NCI-H1417 treated with DMSO at 0.1 percent for 48 hours (cell line): ENCODE data around the gene MXD3.

ENCODE experiments used
- DNase-seq: peaks from one replicate; lab custom pipeline; 2025; lab: John Stamatoyannopoulos, UW

The MXD3 gene

DNA sequence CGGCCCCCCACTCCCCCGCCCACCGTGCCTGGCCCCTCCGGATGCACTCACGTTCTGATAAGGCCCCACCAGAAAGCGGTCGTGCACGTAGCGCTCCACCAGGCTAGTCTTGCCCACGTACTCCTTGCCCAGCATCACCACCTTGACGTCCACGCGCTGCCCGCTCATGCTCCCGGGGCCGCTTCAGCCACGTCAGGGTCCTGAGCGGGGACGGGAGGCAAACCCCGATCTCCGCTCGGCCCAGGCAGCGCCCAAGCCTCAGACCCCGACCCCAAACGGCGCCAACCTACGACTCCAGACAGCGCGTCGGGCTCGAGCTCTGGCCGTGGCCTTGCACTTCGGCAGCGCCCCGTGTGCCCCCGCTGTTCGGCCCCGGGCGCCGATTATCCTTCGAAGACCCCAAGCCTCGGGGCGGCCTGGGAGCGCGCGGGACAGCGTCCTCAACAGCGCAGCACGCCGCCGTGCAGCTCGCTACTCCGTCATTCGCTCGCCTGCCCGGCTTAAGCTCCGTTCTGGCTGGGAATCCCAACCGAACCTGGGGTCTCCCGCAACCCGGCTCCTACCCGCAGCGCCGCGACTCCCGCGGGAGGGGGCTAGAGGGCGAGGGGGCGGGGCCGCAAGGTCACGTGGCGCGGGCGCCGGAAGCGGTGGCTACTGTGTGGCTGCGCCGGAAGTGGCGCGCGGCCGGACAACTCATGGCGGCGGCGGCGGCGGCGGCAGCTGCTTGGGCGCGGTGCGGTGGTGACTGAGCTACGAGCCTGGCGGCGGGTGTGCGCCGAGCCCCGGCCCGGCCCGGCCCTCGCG lies 8.4 kb downstream of the MXD3 start, which contains the start of the genes PRELID1 and RAB24:
Gene PRELID1 (plus strand): TSS at position 679 of the 804 bp plus-strand sequence. CDS start 187 bp downstream, outside the sequence.
Gene RAB24 (minus strand): TSS at position 599 of the 804 bp plus-strand sequence. CDS start 431 bp downstream, at position 168.
- DNase-seq: no peak

DNA sequence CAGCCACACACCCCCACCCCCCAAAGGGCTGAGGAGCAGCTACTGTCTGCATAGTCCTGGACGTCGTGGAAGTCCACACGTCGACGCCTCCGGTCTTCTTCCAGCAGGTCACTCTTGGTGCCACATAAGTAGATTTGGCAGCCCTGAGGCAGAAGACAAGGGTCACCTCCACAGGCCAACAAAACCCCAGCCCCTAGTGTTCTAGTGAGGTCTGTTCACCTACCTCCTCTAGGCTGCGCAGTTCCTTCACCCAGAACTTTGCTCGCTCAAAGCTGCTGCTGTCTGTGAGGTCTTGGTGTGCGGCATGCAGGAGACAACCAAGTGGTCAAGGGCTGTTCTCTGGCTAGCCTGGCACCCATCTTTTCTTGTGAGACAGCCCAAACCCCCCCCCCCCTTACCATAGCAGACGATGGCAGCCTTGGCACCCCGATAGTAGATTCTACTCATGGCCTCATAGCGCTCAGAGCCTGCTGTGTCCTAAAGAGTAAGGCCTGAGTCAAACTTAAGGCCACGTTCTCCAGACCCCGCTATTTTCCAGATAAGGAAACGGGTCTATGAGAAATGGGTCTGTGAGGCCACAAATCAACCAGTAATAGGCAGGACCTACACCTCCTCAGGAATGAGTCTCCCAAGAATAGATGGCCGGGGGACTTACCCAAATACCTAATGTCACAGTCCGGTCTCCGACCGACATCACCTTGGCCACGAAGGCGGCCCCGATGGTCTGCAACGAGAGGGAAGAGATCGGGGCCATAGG lies 9.2 kb downstream of the MXD3 start:
- DNase-seq: no peak

DNA sequence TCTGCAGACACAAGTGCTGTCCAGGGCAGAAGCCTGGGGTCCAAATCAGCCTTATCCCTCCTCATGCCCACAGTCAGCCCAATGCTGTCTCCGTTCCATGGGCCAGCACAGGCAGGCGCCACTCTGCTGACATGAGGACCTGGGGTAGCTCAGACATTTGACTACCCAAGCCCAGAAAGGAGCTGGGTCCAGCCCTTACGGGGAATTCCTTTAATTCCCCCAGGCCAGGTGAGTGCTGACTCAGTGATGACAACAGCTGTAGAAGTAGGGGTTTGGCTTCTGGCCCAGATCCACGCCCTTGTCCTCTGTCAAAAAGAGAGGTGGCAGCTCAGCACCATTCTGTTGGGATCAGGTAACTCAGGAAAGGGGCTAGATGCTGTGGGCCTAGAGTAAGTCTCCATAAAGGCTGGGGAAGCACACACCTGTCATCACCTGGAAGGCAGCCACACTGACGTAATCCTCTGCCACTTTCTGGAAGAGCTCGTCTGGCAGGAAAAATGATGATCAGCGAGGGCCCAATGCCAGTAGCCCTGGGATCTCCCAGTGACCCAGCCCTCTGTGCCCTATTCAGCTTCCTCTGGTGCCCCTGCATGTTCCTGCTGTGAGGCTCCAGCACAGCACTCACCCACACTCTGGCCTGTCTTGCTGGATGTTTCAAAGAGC lies 10.1 kb downstream of the MXD3 start:
- no peak for DNase-seq

DNA sequence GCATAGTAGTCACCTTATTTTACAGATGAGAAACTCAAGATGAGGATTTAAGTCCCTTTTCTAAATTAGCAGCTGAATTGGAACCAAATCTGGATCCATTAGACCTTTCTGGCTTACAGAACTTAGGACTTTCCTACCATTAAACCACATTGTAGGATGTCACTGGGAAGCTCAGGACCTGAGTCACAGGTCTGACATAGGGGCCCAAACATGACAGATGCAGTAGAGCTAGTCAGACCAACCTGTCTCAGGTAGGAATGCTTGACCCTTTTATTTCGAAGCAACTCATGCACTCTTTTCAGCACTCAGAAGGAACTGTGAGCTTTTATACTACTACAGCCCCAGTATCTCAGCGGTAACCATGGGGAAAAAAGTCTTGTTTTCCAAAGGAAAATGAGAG lies 10.7 kb downstream of the MXD3 start:
- no peak for DNase-seq

DNA sequence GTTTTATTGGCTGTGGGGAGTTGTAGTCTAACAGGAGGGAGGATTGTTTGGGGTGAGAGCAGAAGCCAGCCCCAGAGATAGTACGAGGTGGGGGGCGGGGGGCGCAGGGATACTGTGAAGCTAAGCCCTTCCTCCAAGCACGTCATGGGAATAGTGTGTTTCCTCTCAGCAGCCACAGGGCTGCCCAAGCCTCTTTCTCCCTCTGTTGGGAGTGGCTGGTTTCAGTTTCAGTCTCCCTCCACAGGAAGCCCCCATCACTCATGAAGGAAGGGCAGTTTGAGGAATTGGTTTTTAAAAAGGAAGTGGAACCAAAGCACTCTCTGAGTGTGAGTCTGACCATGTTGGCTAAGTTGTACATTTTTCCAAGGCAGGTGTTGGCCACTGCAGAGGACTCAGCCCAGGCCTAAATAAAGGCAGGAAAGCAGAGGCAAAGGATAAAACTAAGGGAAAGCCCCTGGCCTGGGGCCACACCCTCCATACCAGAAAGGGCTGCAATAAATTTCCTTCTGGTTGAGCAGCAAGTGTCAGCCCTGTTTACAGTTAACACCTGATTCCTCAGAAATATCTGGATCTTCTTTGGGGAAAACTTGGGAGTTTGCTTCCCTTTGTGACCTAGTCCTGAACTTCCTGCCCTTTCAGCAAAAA lies 11.3 kb downstream of the MXD3 start:
- no peak for DNase-seq

DNA sequence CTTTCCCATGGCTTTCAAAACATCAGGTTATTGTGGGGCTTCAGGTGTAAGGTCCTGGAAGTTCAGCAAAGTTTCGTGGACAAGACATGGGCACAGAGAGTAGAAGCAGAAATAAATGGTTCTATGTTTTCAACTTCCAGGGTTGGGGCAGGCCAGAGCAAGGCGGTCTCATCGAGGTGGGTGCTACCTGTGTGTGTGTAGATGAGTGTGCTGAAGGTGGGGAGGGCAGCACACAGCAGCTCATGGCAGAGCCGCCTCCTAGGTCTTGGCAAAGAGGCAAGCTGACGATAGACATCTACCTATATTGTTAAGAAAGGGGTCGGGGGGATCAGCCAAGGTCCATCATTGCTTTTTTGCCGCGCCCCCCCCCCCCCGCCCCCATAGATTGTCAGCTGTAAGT lies 12.0 kb downstream of the MXD3 start:
- no peak for DNase-seq

DNA sequence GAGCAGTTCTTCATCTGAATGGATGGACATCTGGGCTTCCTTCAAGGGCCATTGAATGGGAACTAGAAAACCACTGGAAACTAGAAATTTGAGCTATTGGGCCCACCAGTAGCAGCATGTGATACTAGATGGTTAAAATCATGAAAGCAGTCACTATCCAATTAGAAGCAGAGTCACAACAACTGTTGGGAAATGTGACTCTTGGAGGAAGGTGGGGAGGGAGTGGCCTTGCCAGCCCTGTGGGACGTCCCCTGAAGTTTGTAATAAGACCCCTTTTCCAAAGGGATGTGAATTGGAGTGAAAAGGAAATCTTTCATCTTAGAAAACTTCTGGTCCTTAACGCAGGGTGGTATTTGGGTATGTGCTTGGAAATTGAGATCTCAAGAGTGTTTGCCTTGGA lies 13.8 kb downstream of the MXD3 start:
- DNase-seq: no peak

DNA sequence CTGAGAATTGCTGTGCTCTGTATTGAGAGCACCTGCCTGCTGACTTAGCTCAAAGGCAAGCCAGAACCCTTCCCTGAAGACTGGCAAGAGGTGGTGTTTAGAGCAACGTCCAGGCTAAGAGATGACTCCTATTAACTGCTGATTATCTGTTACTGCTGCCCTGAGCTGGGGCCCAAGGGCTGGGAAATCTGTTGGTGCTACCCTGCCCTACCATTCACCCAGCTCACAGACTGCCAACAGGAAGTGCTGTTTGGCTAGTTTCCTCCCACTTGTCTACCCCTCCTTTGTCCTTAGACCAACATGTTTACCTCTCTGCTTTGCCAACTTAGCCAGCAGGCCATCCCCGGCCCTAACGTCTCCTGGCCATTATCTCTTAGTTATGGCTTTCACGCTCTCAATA lies 15.1 kb downstream of the MXD3 start:
- no peak for DNase-seq

DNA sequence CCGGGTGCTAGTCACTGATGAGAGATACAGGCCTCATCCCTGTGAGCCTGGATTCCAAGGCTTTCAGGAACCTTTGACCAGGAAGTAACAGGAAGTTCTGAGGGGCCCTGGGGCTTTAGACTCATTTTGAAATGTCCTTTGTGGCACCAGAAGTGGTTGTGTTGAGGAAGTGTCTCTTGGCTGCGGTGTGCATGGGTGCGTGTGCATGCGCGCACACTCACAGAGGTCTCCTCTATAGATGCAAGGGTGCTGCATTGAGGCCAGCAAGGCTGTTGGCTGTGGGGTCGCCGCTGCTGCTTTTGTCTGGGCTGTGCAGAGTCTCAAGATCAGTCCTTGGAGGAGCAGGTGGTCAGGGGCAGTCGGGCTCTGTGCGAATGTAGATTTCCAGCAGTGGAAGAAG lies 15.8 kb downstream of the MXD3 start:
- no peak for DNase-seq

DNA sequence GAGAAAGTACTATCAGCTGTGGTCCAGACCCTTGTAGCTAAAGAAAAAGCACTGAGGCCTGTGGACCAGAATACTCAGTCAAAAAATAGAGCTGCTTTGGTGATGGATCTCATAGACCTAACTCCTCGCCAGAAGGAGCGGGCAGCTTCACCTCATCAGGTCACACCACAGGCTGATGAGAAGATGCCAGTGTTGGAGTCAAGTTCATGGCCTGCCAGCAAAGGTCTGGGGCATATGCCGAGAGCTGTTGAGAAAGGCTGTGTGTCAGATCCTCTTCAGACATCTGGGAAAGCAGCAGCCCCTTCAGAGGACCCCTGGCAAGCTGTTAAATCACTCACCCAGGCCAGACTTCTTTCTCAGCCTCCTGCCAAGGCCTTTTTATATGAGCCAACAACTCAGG lies 17.1 kb downstream of the MXD3 start:
- no peak for DNase-seq

DNA sequence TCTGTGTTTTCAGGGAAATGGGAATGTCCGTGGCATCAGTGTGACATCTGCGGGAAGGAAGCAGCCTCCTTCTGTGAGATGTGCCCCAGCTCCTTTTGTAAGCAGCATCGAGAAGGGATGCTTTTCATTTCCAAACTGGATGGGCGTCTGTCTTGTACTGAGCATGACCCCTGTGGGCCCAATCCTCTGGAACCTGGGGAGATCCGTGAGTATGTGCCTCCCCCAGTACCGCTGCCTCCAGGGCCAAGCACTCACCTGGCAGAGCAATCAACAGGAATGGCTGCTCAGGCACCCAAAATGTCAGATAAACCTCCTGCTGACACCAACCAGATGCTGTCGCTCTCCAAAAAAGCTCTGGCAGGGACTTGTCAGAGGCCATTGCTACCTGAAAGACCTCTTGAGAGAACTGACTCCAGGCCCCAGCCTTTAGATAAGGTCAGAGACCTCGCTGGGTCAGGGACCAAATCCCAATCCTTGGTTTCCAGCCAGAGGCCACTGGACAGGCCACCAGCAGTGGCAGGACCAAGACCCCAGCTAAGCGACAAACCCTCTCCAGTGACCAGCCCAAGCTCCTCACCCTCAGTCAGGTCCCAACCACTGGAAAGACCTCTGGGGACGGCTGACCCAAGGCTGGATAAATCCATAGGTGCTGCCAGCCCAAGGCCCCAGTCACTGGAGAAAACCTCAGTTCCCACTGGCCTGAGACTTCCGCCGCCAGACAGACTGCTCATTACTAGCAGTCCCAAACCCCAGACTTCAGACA lies 17.7 kb downstream of the MXD3 start:
- DNase-seq: no peak

DNA sequence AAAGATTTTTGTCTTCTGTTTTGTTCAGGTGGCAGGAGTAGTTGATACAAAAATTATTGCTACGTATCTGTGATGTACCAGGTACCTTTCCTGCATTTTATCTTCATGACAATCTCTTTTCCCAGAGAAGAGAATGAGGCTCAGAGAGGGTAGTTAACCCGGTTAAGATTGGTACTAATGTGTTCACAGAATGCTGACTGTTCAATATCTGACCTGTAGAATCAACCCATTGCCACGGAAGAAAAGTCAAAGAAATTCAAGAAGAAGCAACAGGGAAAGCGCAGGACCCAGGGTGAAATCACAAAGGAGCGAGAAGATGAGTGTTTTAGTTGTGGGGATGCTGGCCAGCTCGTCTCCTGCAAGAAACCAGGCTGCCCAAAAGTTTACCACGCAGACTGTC lies 20.0 kb downstream of the MXD3 start:
- DNase-seq: no peak

DNA sequence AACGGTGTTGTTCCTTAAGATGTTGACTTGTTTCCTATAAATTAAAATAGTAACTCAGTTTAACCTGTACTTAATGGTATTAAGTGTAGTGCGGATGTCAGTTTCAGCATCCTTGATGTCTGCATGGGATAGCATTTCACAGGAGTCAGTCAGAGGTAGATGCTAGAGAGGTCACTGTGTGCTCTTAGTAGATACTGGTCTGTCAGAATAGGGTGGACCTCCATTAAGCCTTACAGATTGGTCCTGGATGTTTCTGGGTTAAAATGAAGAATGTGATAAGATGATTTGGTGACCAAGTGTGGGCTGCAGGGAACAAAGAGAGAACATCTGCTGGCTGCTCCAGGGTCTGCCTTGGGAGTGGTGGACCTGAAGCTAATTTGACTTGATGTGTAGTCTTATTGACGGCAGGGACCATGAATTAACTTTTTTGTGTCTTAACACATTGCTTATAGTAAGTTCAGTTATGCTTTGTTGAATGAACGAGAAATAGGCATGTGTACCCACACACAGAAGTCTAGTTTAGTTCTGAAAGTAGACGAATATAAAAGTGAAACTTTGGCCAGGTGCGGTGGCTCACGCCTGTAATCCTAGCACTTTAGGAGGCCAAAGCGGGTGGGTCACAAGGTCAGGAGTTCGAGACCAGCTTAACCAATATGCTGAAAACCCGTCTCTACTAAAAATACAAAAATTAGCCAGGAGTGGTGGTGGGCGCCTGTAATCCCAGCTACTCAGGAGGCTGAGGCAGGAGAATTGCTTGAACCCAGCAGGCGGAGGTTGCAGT lies 20.7 kb downstream of the MXD3 start:
- DNase-seq: no peak

DNA sequence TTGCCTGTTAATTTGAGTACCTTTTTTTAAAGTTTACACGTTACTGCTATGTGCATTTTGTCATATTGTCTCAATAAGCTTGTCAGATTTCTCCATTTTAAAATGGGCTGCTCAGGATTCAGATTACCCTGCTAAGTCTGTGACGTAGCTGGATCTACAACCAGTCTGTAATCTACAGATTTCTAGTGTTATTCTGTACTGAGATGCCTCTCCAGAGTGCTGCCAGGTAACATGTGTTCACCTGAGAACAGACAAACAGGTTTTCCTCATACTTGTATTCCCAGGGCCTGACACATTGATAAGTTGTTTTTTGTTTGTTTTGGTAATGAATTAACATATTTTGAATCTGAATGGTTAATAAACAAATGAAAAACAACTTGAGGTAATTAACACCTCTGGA lies 23.5 kb downstream of the MXD3 start:
- no peak for DNase-seq

DNA sequence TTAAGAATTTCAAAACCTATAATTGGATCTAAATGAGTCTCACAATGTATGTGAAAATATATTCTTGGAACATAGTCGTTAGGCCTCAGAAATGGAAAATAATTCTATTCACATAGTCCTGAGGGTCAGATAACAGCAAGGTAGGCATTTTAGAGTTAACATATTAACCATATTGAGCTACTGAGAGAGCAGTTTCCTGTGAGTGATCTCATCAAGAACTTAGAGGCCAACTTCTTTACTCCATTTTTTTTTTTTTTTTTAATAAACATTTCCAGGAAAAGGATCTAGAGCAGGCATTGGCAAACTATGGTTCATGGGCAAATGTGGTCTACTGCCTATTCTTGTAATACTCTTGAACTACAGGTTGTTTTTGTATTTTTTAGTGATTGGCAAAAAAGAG lies 34.8 kb downstream of the MXD3 start:
- DNase-seq: no peak

DNA sequence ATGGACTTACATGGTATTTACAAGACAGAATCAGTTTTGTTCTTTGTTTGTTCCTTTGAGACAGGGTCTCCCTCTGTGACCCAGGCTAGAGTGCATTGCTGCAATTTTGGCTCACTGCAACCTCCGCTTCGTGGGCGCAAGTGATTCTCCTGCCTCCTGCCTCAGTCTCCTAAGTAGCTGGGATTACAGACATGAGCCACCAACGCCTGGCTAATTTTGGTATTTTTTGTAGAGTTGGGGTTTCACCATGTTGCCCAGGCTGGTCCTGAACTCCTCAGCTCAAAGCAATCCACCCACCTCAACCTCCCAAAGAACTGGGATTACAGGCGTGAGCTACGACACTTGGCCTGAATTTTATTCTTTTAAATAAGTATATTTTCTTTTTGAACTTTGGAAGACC lies 35.8 kb downstream of the MXD3 start:
- DNase-seq: no peak

DNA sequence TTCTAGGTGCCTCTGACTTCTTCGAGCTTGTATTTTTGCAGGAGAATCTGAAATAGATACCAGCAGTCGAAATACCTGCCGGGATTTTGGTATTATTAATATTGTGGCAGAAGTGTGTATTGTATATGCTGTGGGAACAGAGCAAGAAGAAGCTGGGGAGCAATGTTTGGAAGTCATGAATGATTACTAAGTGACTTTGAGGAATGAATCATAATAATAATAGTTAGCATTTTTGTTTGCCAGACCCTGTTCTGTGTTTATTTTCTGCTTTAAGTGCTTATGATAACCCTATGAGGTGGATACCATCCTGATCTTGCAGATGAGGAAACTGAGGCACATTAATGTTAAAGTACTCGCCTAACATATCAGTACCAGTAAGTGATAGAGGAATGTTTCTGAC lies 40.6 kb downstream of the MXD3 start:
- DNase-seq: no peak

DNA sequence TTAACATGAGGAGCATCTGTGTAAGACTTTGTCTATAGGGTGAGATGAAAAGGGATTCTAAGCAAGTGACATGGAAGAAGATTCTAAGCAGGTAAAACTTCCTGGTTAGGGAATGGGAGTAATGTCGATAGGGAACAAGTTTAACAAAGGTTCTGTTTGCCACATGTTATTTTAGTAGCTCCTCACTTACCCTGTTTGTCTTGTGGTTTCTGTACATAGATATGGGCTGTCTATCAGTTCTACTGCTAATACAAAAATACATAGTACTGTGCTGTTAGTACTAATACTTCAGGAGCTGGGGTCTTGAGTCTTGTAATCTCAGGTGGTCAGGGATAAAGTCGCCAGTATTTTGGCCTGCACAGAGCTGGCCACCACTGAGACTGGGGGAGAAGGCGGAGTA lies 41.0 kb downstream of the MXD3 start:
- DNase-seq: no peak

DNA sequence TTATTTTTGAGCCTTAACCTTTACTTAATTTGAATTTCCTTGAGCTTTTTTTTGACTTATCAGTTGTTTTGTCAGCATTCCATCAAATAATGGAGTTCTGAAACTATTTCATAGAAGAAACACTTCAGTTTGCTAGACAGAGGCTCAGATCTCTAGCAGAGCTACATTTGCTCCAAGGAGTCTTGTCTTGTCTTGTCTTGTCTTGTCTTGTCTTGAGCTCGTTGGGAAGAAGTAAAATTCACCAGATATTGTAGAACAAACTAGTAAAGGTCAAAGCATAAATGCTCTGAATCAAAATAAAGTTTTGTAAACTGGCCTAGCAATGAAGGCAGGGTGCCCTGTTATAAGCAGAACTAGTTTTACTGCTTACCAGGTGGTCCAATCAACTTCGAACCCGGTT lies 41.7 kb downstream of the MXD3 start:
- no peak for DNase-seq

DNA sequence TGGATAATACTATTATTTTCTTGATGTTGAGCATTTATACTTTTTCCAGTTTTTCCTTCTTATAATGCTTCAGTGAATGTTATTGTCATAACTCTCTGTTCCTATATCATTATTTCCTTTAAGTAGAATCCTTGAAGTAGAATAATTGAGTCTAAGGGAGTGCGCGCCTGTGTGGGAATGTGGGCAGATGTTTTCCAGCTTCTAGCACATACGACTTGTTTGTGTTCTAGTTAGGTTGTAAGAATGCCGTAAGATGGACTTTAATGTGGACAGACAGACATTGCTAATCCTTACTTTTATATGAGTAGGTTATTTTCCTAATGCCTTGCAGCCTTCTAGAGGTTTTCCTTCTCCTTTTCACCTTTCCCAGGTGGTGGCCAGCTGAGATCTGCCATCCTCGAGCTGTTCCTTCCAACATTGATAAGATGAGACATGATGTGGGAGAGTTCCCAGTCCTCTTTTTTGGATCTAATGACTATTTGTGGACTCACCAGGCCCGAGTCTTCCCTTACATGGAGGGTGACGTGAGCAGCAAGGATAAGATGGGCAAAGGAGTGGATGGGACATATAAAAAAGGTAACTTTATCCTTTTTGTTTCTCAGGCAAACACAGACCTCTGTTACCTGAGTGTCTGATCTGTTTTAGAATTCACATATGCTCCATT lies 42.3 kb downstream of the MXD3 start:
- no peak for DNase-seq
